Stomach (tissue), 9 donors: ENCODE data around the gene KLF14. TPM values are rescaled to one million over a fixed set of nuclear protein-coding genes. Genes with fewer than 3 reads are reported as not detected.

Experiments used
- DNase-seq, 2 donors: peaks; one replicate each; pipeline versions ENCODE4 v3.0.0 to v3.0.0-alpha.2; 2013 to 2019
- H3K27ac ChIP-seq, 5 donors: fragments of 200-600 bp in 4 of 5; sonication (generic) in 4 of 5; one replicate each; pipeline ENCODE4 v1.5.1; 2013 to 2019; ENCODE audit warnings: mild to moderate bottlenecking in 1 of 5, moderate library complexity in 1 of 5
- H3K27me3 ChIP-seq, 3 donors: fragments of 200-600 bp; sonication (generic); one replicate each; pipeline ENCODE4 v1.5.1; 2017 to 2019; ENCODE audit warnings: mixed run types in 1 of 3
- H3K36me3 ChIP-seq, 4 donors: fragments of 200-600 bp; sonication (generic); 1 replicate in 3 of 4; 2 replicates in 1 of 4; pipeline ENCODE4 v1.5.1; 2016 to 2019
- H3K4me1 ChIP-seq, 4 donors: fragments of 200-600 bp; sonication (generic); one replicate each; pipeline ENCODE4 v1.5.1; 2016 to 2019
- H3K4me3 ChIP-seq, 4 donors: fragments of 200-600 bp; sonication (generic) in 3 of 4; one replicate each; pipeline ENCODE4 v1.5.1; 2016 to 2019; ENCODE audit warnings: mild to moderate bottlenecking in 1 of 4
- H3K9me3 ChIP-seq, 4 donors: fragments of 200-600 bp; sonication (generic); one replicate each; pipeline ENCODE4 v1.5.1; 2016 to 2019
- EP300 ChIP-seq: sonication (generic); formaldehyde crosslinking; IDR thresholded peaks from one replicate; pipeline ENCODE4 v1.6.1; 2017; ENCODE audit warnings: antibody characterized with exemption
- POLR2A ChIP-seq, 4 donors: fragments of 450-650 bp; IDR thresholded peaks; one replicate each; pipeline ENCODE4 v1.6.1; 2016; ENCODE audit warnings: antibody characterized with exemption in 4 of 4, control low read depth in 2 of 4, mild to moderate bottlenecking in 1 of 4, moderate library complexity in 1 of 4
- POLR2AphosphoS5 ChIP-seq, 3 donors: sonication (generic); formaldehyde crosslinking; IDR thresholded peaks; one replicate each; pipeline ENCODE4 v1.6.1; 2016; ENCODE audit warnings: antibody characterized with exemption in 3 of 3
- WGBS, 5 donors: extraction: QIAGEN DNeasy Blood & Tissue Kit in 3 of 5; methylation state at CpG; one replicate each; pipeline versions ENCODE4 v1.1.5 to v1.1.7; 2013 to 2018; 5-methylcytosine and 5-hydroxymethylcytosine counted together
- intact Hi-C: fragments of 100-400 bp; cut with DNase I; formaldehyde crosslinking; loops from one replicate; pipeline ENCODE4 v1.15.1; 2023; ENCODE audit warnings: low total_unique reads
- polyA plus RNA-seq, 3 donors: library from polyadenylated mRNA; stranded (reverse); fragments of 200-250 nt; gene quantifications; one replicate each; pipeline ENCODE4 v1.2.3, GENCODE V29; 2013
- total RNA-seq, 5 donors: library from RNA; depleted of rRNA; stranded (reverse); fragments of >200 nt; gene quantifications; one replicate each; pipeline versions ENCODE4 v1.1.0 to v1.2.3, GENCODE V29; 2014 to 2016
- TF ChIP-seq, protein P1 (sequence below), 7 experiments: fragments of 450-650 bp in 4 of 7; fragments of 200-600 bp in 3 of 7; sonication (generic) in 3 of 7; IDR thresholded peaks; one replicate each; pipeline ENCODE4 v1.5.1; 2016 to 2019; ENCODE audit warnings: antibody characterized with exemption in 7 of 7, control low read depth in 2 of 7, mild to moderate bottlenecking in 1 of 7
- donor health status: healthy with polysubstance abuse.
- donor health status: Bipolar disorder and iron deficiency.
- donor health status: healthy.

KLF14 gene
- total and polyA plus RNA-seq, 8 donors, result 0.37 TPM; not detected in 7

DNA sequence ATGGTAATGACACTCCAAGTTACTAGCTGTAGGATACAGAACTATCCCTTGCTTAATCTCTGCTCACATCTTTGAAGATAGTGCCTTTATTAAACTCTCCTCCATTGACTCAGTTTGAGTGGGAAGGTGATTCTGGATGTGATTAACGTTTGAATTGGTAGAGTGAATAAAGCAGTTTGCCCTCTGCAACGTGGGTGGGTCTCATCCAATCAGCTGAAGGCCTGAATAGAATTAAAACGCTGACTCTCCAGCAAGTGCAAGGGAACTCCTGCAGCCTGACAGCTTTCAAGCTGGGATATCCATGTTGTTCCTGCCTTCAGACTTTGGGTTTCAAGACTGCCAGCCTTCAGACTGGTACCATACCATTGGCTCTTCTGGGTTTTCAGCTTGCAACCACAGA is 21.6 kb downstream of the KLF14 start:
- no peaks in the 10 kb centered on the region for H3K36me3 ChIP-seq
- no peak overlapping the region for H3K4me3 ChIP-seq
- intact Hi-C loops, result no loop called here
- H3K4me1 ChIP-seq, result no peaks in the 10 kb centered on the region
- DNase-seq, result no peak
- H3K27me3 ChIP-seq, result peaks cover 0 to 17% (median 0%) of the 10 kb centered on the region in 3 donors
- no peaks in the 10 kb centered on the region for H3K9me3 ChIP-seq
- TF ChIP-seq EP300 (no peak), POLR2A (IDR thresholded peaks at IDR 0.05) (no peak), POLR2AphosphoS5 (IDR thresholded peaks at IDR 0.05) (no peak)
- TF ChIP-seq, protein P1, sequence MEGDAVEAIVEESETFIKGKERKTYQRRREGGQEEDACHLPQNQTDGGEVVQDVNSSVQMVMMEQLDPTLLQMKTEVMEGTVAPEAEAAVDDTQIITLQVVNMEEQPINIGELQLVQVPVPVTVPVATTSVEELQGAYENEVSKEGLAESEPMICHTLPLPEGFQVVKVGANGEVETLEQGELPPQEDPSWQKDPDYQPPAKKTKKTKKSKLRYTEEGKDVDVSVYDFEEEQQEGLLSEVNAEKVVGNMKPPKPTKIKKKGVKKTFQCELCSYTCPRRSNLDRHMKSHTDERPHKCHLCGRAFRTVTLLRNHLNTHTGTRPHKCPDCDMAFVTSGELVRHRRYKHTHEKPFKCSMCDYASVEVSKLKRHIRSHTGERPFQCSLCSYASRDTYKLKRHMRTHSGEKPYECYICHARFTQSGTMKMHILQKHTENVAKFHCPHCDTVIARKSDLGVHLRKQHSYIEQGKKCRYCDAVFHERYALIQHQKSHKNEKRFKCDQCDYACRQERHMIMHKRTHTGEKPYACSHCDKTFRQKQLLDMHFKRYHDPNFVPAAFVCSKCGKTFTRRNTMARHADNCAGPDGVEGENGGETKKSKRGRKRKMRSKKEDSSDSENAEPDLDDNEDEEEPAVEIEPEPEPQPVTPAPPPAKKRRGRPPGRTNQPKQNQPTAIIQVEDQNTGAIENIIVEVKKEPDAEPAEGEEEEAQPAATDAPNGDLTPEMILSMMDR (IDR thresholded peaks at IDR 0.05), result no peak
- H3K27ac ChIP-seq, result no peak overlapping the region
- 25 to 36% (median 29%) methylated on average over 3 of the region's 3 CpGs for WGBS, 5 donors

DNA sequence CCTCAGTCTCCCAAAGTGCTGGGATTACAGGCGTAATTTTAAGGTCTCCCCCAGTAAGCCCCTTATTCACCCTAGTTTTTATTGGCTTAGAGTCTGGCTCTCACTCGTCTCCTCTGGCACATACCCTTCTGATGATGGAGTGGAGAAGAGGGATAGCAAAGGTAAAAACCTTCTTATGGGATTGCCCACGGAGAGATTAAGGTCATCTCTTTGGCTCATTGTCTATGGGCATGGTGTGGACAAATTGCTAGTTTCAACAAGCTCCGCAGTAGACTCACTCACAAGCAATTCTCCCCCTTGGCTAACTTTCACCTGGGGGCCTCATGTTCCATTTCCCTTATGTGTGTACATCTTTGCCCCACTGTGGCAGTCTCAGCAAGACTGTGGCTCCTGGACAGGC is 25.2 kb downstream of the KLF14 start:
- no peaks in the 10 kb centered on the region for H3K4me1 ChIP-seq
- DNase-seq, result no peak
- H3K4me3 ChIP-seq, result no peak overlapping the region
- intact Hi-C loops, result no loop called here
- TF ChIP-seq, protein P1 (IDR thresholded peaks at IDR 0.05), result no peak
- TF ChIP-seq POLR2AphosphoS5 (IDR thresholded peaks at IDR 0.05) (no peak), POLR2A (IDR thresholded peaks at IDR 0.05) (no peak), EP300 (no peak)
- H3K27ac ChIP-seq, result no peak overlapping the region
- peaks cover 0 to 13% (median 0%) of the 10 kb centered on the region in 4 donors for H3K9me3 ChIP-seq
- 81 to 92% (median 87%) methylated on average over 4 of the region's 4 CpGs for WGBS, 5 donors
- no peaks in the 10 kb centered on the region for H3K36me3 ChIP-seq
- peaks cover 0 to 17% (median 0%) of the 10 kb centered on the region in 3 donors for H3K27me3 ChIP-seq

- H3K9me3 ChIP-seq, result peaks cover 0 to 13% (median 0%) of the 10 kb centered on the region in 4 donors
- no peak overlapping the region for H3K27ac ChIP-seq
- TF ChIP-seq POLR2A (IDR thresholded peaks at IDR 0.05), result no peak
- TF ChIP-seq, protein P1 (IDR thresholded peaks at IDR 0.05), result no peak
- TF ChIP-seq POLR2AphosphoS5 (IDR thresholded peaks at IDR 0.05), result no peak
- TF ChIP-seq EP300, result no peak
- intact Hi-C loops, result no loop called here
- 85 to 97% (median 93%) methylated on average over 4 of the region's 4 CpGs for WGBS, 5 donors
- no peaks in the 10 kb centered on the region for H3K36me3 ChIP-seq
- no peak for DNase-seq
- peaks cover 0 to 17% (median 0%) of the 10 kb centered on the region in 3 donors for H3K27me3 ChIP-seq
- H3K4me3 ChIP-seq, result no peak overlapping the region
- H3K4me1 ChIP-seq, result no peaks in the 10 kb centered on the region
Observed at GRCh38 chr7:130708001-130708400, 26.0 kb downstream of the KLF14 start.

GRCh38 chr7:130703851-130704250 is 30.2 kb downstream of the KLF14 start:
- 76 to 90% (median 80%) methylated on average over 1 of the region's 1 CpG for WGBS, 5 donors
- Histone ChIP-seq H3K4me3 (no peak overlapping the region), H3K4me1 (no peaks in the 10 kb centered on the region), H3K9me3 (peaks cover 0 to 13% (median 0%) of the 10 kb centered on the region in 4 donors), H3K27me3 (no peaks in the 10 kb centered on the region), H3K27ac (no peak overlapping the region), H3K36me3 (no peaks in the 10 kb centered on the region)
- no peak for DNase-seq
- TF ChIP-seq POLR2A (IDR thresholded peaks at IDR 0.05), result no peak
- TF ChIP-seq, protein P1 (IDR thresholded peaks at IDR 0.05), result no peak
- TF ChIP-seq POLR2AphosphoS5 (IDR thresholded peaks at IDR 0.05), result no peak
- TF ChIP-seq EP300, result no peak
- intact Hi-C loops, result no loop called here
